ENCODE data around the gene CSK.

DNA sequence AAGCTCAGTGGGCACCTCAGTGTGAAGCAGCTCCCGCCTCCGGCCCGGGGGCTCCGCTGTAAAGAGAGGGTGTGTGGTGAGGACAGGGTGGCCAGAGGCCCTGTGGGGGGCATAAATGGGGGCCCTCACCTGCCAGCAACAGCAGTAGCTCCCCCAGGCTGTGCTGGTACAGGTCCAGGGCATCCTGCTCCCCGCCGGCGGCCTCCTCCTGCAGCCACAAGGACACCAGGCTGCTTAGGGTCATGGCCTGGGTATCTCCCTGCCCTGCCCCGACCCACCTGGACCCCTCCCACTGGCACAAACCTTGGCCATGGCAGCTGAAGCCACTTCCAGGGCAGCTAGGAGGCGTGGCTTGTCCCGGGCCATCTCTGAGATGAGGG is 56.2 kb downstream of the CSK start:
- TF ChIP-seq, protein P1, sequence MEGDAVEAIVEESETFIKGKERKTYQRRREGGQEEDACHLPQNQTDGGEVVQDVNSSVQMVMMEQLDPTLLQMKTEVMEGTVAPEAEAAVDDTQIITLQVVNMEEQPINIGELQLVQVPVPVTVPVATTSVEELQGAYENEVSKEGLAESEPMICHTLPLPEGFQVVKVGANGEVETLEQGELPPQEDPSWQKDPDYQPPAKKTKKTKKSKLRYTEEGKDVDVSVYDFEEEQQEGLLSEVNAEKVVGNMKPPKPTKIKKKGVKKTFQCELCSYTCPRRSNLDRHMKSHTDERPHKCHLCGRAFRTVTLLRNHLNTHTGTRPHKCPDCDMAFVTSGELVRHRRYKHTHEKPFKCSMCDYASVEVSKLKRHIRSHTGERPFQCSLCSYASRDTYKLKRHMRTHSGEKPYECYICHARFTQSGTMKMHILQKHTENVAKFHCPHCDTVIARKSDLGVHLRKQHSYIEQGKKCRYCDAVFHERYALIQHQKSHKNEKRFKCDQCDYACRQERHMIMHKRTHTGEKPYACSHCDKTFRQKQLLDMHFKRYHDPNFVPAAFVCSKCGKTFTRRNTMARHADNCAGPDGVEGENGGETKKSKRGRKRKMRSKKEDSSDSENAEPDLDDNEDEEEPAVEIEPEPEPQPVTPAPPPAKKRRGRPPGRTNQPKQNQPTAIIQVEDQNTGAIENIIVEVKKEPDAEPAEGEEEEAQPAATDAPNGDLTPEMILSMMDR (IDR thresholded peaks at IDR 0.05; ENCODE audit: low read depth, low read length, poor library complexity, severe bottlenecking) = no peak
- no peak for TF ChIP-seq EZH2phosphoT487 (IDR thresholded peaks at IDR 0.05; ENCODE audit: borderline replicate concordance, low read length)

Data from DOHH2 (cell line).